Hepatocyte (in vitro differentiated cells): ENCODE data around the gene COL7A1. TPM values are rescaled to one million over a fixed set of nuclear protein-coding genes. Genes with fewer than 3 reads are reported as not detected.

Source experiments
- DNase-seq: peaks from one replicate; pipeline ENCODE4 v3.0.0-alpha.2; 2016; ENCODE audit warnings: low spot score
- H2AFZ ChIP-seq: fragments of 200-600 bp; sonication (generic); 2 replicates; pipeline ENCODE4 v1.6.0; 2016; ENCODE audit warnings: antibody characterized with exemption, mild to moderate bottlenecking
- H3K27ac ChIP-seq: fragments of 200-600 bp; sonication (generic); 2 replicates; pipeline ENCODE4 v1.5.1; 2016; ENCODE audit warnings: mild to moderate bottlenecking
- H3K27me3 ChIP-seq: fragments of 200-600 bp; sonication (generic); 2 replicates; pipeline ENCODE4 v1.6.1; 2016
- H3K36me3 ChIP-seq: fragments of 200-600 bp; sonication (generic); replicated peaks from 2 replicates; pipeline ENCODE4 v1.5.1; 2016; ENCODE audit warnings: low read depth; ENCODE audit not compliant: insufficient read depth
- H3K4me1 ChIP-seq: fragments of 200-600 bp; sonication (generic); 2 replicates; pipeline ENCODE4 v1.5.1; 2016; ENCODE audit warnings: mild to moderate bottlenecking, moderate library complexity; ENCODE audit not compliant: insufficient read depth
- H3K4me2 ChIP-seq: fragments of 200-600 bp; sonication (generic); 2 replicates; pipeline ENCODE4 v1.6.0; 2016
- H3K4me3 ChIP-seq: fragments of 200-600 bp; sonication (generic); 2 replicates; pipeline ENCODE4 v1.5.1; 2016; ENCODE audit warnings: mild to moderate bottlenecking
- H3K79me2 ChIP-seq: fragments of 200-600 bp; sonication (generic); 2 replicates; pipeline ENCODE4 v1.6.0; 2017; ENCODE audit warnings: mild to moderate bottlenecking
- H3K9me2 ChIP-seq: fragments of 200-600 bp; sonication (generic); replicated peaks from 2 replicates; pipeline ENCODE4 v1.6.0; 2017; ENCODE audit warnings: mild to moderate bottlenecking; ENCODE audit not compliant: insufficient read depth
- H3K9me3 ChIP-seq: fragments of 200-600 bp; sonication (generic); 2 replicates; pipeline ENCODE4 v1.5.1; 2016; ENCODE audit warnings: low read depth, mild to moderate bottlenecking
- H4K20me1 ChIP-seq: fragments of 200-600 bp; sonication (generic); 2 replicates; pipeline ENCODE4 v1.6.0; 2016; ENCODE audit warnings: mild to moderate bottlenecking; ENCODE audit not compliant: insufficient read depth, poor library complexity, severe bottlenecking
- EZH2 ChIP-seq: fragments of 200-600 bp; sonication (generic); IDR thresholded peaks from 2 replicates; pipeline ENCODE4 v1.6.1; 2016; ENCODE audit warnings: antibody characterized with exemption, mild to moderate bottlenecking, borderline replicate concordance
- EZH2phosphoT487 ChIP-seq: fragments of 200-600 bp; sonication (generic); IDR thresholded peaks from one replicate; pipeline ENCODE4 v1.6.1; 2018; ENCODE audit warnings: antibody characterized with exemption, mild to moderate bottlenecking, low read depth, moderate library complexity; ENCODE audit not compliant: unreplicated experiment, severe bottlenecking
- WGBS: methylation state at CpG from one replicate; pipeline ENCODE4 v1.1.6; 2016; ENCODE audit warnings: low lambda C conversion rate; ENCODE audit errors: missing lambda C conversion rate; 5-methylcytosine and 5-hydroxymethylcytosine counted together
- polyA plus RNA-seq: library from polyadenylated mRNA; unstranded; fragments of >200 nt; fragmentation: Nextera tagmentation; extraction: Ambion mirVana; gene quantifications from 2 replicates; pipeline ENCODE4 v1.2.1, GENCODE V29; 2016
- total RNA-seq: library from RNA; depleted of rRNA; stranded (reverse); fragments of >200 nt; gene quantifications from 2 replicates; pipeline ENCODE4 v1.2.3, GENCODE V29; 2014
- TF ChIP-seq, protein P1 (sequence below): fragments of 200-600 bp; sonication (generic); IDR thresholded peaks from 2 replicates; pipeline ENCODE4 v1.5.1; 2016; ENCODE audit warnings: antibody characterized with exemption, mild to moderate bottlenecking; ENCODE audit not compliant: poor library complexity

COL7A1 gene
- total and polyA plus RNA-seq, 2 experiments from 2014 or later: 17.4 to 19.6 TPM

DNA sequence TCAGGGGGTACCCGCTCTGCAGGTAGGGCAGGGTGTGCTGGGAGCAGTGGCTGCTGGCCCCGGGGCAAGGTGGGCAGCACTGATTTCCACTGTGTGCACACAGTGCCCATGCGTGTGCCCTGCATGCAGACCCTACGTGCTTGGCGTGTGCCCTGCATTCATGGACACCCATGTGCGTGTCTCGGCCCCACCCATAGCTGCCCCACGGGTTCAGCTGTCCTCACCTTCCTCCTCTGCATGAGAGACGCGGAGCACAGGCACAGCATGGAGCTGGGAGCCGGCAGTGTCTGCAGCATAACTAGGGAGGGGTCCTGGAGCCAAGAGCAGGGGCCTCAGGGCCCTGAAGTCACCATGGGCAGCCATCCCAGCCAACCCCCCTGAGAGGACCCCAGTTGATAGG is 29.9 kb downstream of the COL7A1 start:
- Histone ChIP-seq H3K36me3 (no peaks in the 10 kb centered on the region), H3K27me3 (no peaks in the 10 kb centered on the region), H4K20me1 (no peaks in the 10 kb centered on the region), H3K9me3 (no peaks in the 10 kb centered on the region), H3K4me3 (no peak overlapping the region), H3K4me2 (no peak overlapping the region), H3K27ac (no peak overlapping the region), H2AFZ (no peak overlapping the region), H3K4me1 (peaks cover 10% of the 10 kb centered on the region), H3K79me2 (no peaks in the 10 kb centered on the region), H3K9me2 (no peaks in the 10 kb centered on the region)
- no peak for TF ChIP-seq EZH2
- 93% methylated on average over 11 of the region's 11 CpGs for WGBS
- no peak for DNase-seq

DNA sequence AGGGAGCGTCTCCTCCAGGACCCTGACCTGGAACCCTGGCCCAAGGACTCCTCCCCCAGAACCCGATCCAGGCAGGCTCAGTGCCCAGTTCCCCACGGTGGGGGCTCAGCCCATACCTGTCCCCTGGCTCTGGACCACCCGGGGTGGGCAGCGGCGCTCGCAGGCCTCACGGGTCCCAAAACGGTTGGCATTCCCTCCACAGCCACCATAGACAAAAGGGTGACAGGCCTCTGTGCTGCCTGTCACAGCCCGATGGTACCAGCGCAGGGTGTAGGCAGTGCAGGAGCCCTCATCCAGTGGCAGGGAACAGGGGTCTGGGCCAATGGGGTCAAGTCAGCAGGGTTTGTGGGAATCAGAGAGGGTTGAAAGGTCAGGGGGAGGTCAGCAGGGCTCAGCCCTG is 30.5 kb downstream of the COL7A1 start:
- Histone ChIP-seq H3K4me1 (peaks cover 10% of the 10 kb centered on the region), H3K9me2 (no peaks in the 10 kb centered on the region), H3K36me3 (no peaks in the 10 kb centered on the region), H3K27ac (no peak overlapping the region), H3K4me2 (no peak overlapping the region), H3K79me2 (no peaks in the 10 kb centered on the region), H2AFZ (no peak overlapping the region), H3K4me3 (no peak overlapping the region), H4K20me1 (no peaks in the 10 kb centered on the region), H3K27me3 (no peaks in the 10 kb centered on the region), H3K9me3 (no peaks in the 10 kb centered on the region)
- TF ChIP-seq EZH2 (no peak), EZH2phosphoT487 (no peak)
- TF ChIP-seq, protein P1, sequence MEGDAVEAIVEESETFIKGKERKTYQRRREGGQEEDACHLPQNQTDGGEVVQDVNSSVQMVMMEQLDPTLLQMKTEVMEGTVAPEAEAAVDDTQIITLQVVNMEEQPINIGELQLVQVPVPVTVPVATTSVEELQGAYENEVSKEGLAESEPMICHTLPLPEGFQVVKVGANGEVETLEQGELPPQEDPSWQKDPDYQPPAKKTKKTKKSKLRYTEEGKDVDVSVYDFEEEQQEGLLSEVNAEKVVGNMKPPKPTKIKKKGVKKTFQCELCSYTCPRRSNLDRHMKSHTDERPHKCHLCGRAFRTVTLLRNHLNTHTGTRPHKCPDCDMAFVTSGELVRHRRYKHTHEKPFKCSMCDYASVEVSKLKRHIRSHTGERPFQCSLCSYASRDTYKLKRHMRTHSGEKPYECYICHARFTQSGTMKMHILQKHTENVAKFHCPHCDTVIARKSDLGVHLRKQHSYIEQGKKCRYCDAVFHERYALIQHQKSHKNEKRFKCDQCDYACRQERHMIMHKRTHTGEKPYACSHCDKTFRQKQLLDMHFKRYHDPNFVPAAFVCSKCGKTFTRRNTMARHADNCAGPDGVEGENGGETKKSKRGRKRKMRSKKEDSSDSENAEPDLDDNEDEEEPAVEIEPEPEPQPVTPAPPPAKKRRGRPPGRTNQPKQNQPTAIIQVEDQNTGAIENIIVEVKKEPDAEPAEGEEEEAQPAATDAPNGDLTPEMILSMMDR: no peak
- 95% methylated on average over 11 of the region's 11 CpGs for WGBS
- DNase-seq: no peak

DNA sequence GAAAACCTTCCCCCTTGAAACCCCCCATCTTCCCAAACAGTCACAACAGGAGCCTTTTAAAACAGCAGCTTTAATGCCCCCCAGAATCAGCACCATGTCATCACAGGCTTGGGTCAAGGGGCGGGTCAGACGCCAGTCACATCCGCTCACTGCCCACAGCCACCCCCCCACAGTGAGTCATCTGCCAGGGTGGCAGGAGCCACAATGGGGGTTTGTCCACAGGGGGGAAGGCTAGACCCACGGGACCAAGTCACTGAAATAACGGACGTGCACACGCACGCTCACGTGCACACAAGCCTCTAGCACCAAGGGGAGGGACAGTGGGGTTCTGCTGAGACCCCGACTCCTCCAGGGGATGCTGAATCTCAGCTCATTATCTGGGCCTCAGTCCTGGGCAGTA is 31.1 kb downstream of the COL7A1 start:
- Histone ChIP-seq H3K36me3 (no peaks in the 10 kb centered on the region), H3K9me2 (no peaks in the 10 kb centered on the region)

DNA sequence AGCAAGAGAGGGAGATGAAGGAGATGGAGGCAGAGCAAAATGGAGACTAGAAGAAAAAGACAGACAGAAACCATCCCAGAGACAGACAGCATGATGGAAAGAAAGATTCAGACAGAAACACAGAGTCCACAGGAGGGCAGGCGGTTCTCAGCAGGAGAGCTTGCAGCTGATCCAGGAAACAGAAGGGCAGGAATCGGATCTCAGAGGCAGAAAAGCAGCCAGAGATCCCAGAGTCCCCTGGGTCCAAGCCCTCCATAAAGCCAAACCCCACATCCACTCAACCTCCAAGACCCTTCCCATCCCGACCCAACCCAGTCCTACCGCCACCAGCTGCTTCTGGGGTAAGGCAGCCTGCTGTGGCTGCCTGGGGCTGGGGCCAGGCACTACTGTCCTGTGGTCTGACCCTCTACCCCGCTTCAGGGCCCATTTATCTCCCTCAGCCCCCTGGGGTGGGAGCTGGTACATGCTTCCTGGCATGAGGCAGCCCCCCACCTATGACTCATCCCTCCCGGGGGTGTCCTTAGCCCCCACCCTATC is 31.7 kb downstream of the COL7A1 start, which contains the start of gene UCN2:
TSS of gene UCN2 (minus strand) at position 400 of the 537 bp plus-strand sequence. CDS start 657 bp downstream, outside the sequence.
- WGBS: 83% methylated on average over 6 of the region's 6 CpGs
- Histone ChIP-seq H3K27ac (no peak within 1 kb of the TSS), H3K9me3 (no peaks in the 10 kb centered on the region), H2AFZ (no peak within 1 kb of the TSS), H3K79me2 (no peaks in the 10 kb centered on the region), H3K27me3 (no peaks in the 10 kb centered on the region), H3K4me1 (peaks cover 10% of the 10 kb centered on the region), H3K4me3 (no peak within 1 kb of the TSS), H4K20me1 (no peaks in the 10 kb centered on the region), H3K36me3 (no peaks in the 10 kb centered on the region), H3K9me2 (no peaks in the 10 kb centered on the region), H3K4me2 (no peak within 1 kb of the TSS)
- DNase-seq: no peak
- TF ChIP-seq EZH2: no peak
- TF ChIP-seq, protein P1: no peak
- TF ChIP-seq EZH2phosphoT487: no peak

More for the DNA sequence above, 31.1 kb downstream of the COL7A1 start:
- Histone ChIP-seq H3K79me2 (no peaks in the 10 kb centered on the region), H2AFZ (no peak overlapping the region), H3K27ac (no peak overlapping the region), H3K4me2 (no peak overlapping the region), H3K4me1 (peaks cover 10% of the 10 kb centered on the region), H3K9me3 (no peaks in the 10 kb centered on the region), H4K20me1 (no peaks in the 10 kb centered on the region), H3K27me3 (no peaks in the 10 kb centered on the region), H3K4me3 (no peak overlapping the region)
- WGBS: 83% methylated on average over 9 of the region's 10 CpGs
- TF ChIP-seq, protein P1: no peak
- TF ChIP-seq EZH2phosphoT487: no peak
- TF ChIP-seq EZH2: no peak
- no peak for DNase-seq
